ENCODE results near the gene WWOX. TPM values are rescaled to one million over a fixed set of nuclear protein-coding genes. Genes with fewer than 3 reads are reported as not detected.

WWOX gene
- total RNA-seq, 3 donors from 2014 or later, result 11.7 to 18.0 (median 13.8) TPM

- no peak for ATAC-seq
- Histone ChIP-seq H3K4me3 (no peak overlapping the region), H3K9me3 (no peaks in the 10 kb centered on the region), H3K4me1 (ENCODE audit: low read depth) (no peaks in the 10 kb centered on the region), H3K36me3 (ENCODE audit: low read depth) (no peaks in the 10 kb centered on the region)
- no peak for TF ChIP-seq CTCF (IDR thresholded peaks at IDR 0.05)
- no peak for DNase-seq
- intact Hi-C loops (cut with DNase I, micrococcal nuclease), result no loop called here
Observed at GRCh38 chr16:78431701-78432100, 332.2 kb downstream of the WWOX start.

GRCh38 chr16:78432451-78432850 lies 333.0 kb downstream of the WWOX start:
- ATAC-seq, result no peak

GRCh38 chr16:78433116-78433515 lies 333.7 kb downstream of the WWOX start:
- Histone ChIP-seq H3K4me3 (no peak overlapping the region), H3K36me3 (ENCODE audit: low read depth) (no peaks in the 10 kb centered on the region), H3K9me3 (no peaks in the 10 kb centered on the region), H3K4me1 (ENCODE audit: low read depth) (no peaks in the 10 kb centered on the region)
- intact Hi-C loops (cut with DNase I, micrococcal nuclease), result no loop called here
- no peak for TF ChIP-seq CTCF (IDR thresholded peaks at IDR 0.05)
- ATAC-seq (no peak), DNase-seq (no peak)

More at GRCh38 chr16:78432451-78432850, 333.0 kb downstream of the WWOX start:
- Histone ChIP-seq H3K4me3 (no peak overlapping the region), H3K9me3 (no peaks in the 10 kb centered on the region), H3K36me3 (ENCODE audit: low read depth) (no peaks in the 10 kb centered on the region), H3K4me1 (ENCODE audit: low read depth) (no peaks in the 10 kb centered on the region)
- intact Hi-C loops (cut with DNase I, micrococcal nuclease), result no loop called here
- no peak for TF ChIP-seq CTCF (IDR thresholded peaks at IDR 0.05)
- no peak for DNase-seq

- Histone ChIP-seq H3K4me3 (no peak overlapping the region), H3K36me3 (ENCODE audit: low read depth) (no peaks in the 10 kb centered on the region), H3K4me1 (ENCODE audit: low read depth) (no peaks in the 10 kb centered on the region), H3K9me3 (no peaks in the 10 kb centered on the region)
- TF ChIP-seq CTCF (IDR thresholded peaks at IDR 0.05), result no peak
- DNase-seq (no peak), ATAC-seq (no peak)
- intact Hi-C loops (cut with DNase I, micrococcal nuclease), result no loop called here
Observed at GRCh38 chr16:78434401-78434800, 334.9 kb downstream of the WWOX start.

GRCh38 chr16:78435260-78435659 lies 335.8 kb downstream of the WWOX start:
- Histone ChIP-seq H3K36me3 (ENCODE audit: low read depth) (no peaks in the 10 kb centered on the region), H3K9me3 (no peaks in the 10 kb centered on the region), H3K4me1 (ENCODE audit: low read depth) (no peaks in the 10 kb centered on the region), H3K4me3 (no peak overlapping the region)
- DNase-seq (no peak), ATAC-seq (no peak)
- no peak for TF ChIP-seq CTCF (IDR thresholded peaks at IDR 0.05)
- intact Hi-C loops (cut with DNase I, micrococcal nuclease), result no loop called here

GRCh38 chr16:78436023-78436422 lies 336.6 kb downstream of the WWOX start:
- Histone ChIP-seq H3K36me3 (ENCODE audit: low read depth) (no peaks in the 10 kb centered on the region), H3K9me3 (no peaks in the 10 kb centered on the region), H3K4me1 (ENCODE audit: low read depth) (no peaks in the 10 kb centered on the region), H3K4me3 (no peak overlapping the region)
- no peak for DNase-seq
- TF ChIP-seq CTCF (IDR thresholded peaks at IDR 0.05), result no peak
- ATAC-seq, result no peak
- intact Hi-C loops (cut with DNase I, micrococcal nuclease), result no loop called here
